H7 (cell line): ENCODE results near the gene SMARCC2. TPM values are rescaled to one million over a fixed set of nuclear protein-coding genes. Genes with fewer than 3 reads are reported as not detected.
"Not testable (repeated sequence)": the region's sequence is repeated elsewhere in the genome, so short reads cannot be mapped to it uniquely, and the experiment has no call there.

Experiments
- DNase-seq: peaks from one replicate; pipeline ENCODE4 v3.0.0; 2012
- H3K27me3 ChIP-seq: 2 replicates; pipeline ENCODE4 v1.6.0; 2011; ENCODE audit warnings: mild to moderate bottlenecking, low read length; ENCODE audit not compliant: control insufficient read depth, insufficient read depth
- H3K36me3 ChIP-seq: replicated peaks from 2 replicates; pipeline ENCODE4 v1.5.1; 2011; ENCODE audit warnings: low read length; ENCODE audit not compliant: control insufficient read depth, insufficient read depth
- H3K4me3 ChIP-seq: 2 replicates; pipeline ENCODE4 v1.5.1; 2011; ENCODE audit warnings: low read depth, mild to moderate bottlenecking, control low read depth, low read length, moderate library complexity; ENCODE audit not compliant: insufficient read depth
- total RNA-seq: library from RNA; depleted of rRNA; stranded (reverse); fragments of >200 nt; shearing (Covaris generic); gene quantifications from 2 replicates; pipeline ENCODE4 v1.2.3, GENCODE V29; 2014; rRNA removed

The SMARCC2 gene
- total RNA-seq, 1 experiment from 2014 or later = 20.0 TPM

DNA sequence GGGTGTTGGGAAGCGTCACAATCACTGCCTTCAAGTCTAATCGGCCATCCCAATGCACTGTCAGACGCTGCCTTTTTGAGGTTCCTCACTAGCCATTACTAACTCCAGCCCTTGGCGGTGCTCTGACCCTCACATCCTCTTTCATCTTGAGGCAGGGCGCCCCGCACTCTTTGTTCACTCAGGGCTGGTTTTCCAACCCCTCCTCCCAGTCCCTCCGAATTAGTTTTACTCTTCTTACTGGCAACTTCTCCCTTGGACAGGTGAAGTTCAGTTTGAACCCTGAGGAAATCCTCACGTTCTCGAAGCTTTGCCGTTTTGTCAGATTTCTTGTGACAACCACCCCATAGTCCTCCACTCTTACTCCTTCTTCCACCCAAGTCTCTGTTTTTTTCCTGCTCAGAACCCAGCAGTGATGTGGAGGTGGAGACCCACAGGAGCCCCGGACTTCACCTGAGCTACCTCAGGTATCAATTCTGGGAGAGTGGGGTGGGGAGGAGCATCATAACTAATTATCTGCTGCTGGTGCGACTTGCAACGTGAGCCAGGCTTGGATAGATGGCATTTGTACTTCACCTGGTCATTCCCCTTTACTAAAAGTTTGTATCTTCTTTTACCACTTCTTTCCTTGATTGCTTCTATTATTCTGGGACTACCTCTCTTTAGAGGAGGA is 70.5 kb downstream of the SMARCC2 start:
- DNase-seq = no peak
- Histone ChIP-seq H3K4me3 (peak overlapping the region; percentile 71), H3K36me3 (peaks cover 13% of the 10 kb centered on the region), H3K27me3 (no peaks in the 10 kb centered on the region)

DNA sequence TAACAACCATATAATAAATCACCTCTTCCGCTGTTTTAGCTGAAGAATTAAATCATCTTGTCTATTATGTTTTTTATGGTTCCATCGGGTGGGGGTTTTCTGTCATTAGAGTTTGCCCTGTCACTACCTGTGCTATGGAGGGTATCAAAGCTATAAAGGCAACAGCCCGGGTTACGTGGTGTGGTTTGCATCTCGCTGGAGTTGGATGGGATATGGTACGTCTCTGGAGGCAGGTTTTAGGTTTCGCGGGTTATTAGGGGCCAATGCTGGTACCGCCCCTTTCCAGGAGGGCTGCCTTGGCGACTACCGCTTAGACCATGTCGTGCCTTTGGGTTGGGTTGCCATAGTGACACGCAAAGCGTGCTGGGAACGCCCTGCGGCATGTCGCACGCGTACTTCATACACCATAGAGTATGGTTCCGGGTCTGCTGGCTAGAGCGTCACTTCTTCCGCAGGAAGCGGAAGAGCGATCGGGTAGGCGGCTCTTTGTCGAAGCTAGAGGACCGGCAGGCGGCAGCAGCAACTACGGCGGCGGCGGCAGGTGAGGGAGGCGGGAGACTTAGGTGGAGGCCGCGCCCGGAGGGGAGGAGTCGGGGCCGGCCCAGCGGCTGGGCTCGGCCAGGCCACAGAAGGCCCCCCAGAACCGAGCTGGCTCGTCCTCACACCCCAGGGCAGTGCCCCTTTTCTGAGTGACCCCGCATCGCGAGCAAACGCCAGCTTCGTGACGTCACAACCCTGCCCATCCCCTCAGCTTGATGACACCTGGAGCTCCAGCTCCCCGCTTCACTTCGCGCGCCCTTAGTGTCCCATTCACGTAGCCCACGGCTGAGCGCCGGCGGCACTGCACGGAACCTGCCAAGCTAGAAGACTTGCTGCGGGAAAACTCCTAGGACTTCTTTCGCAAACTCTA is 71.2 kb downstream of the SMARCC2 start, which contains the start of gene ZC3H10:
Gene ZC3H10 (plus strand): TSS at position 489 of the 910 bp plus-strand sequence. CDS start 2,297 bp downstream, outside the sequence.
- Histone ChIP-seq H3K4me3 (peak within 1 kb of the TSS; percentile 83), H3K36me3 (peaks cover 15% of the 10 kb centered on the region), H3K27me3 (no peaks in the 10 kb centered on the region)
- peak; percentile 94 for DNase-seq

GRCh38 chr12:56117082-56117706 is 72.1 kb downstream of the SMARCC2 start:
- not testable (repeated sequence) for H3K27me3 ChIP-seq, DNase-seq
- H3K36me3 ChIP-seq = peaks cover 17% of the 10 kb centered on the region
- H3K4me3 ChIP-seq = peak overlapping the region; percentile 83

DNA sequence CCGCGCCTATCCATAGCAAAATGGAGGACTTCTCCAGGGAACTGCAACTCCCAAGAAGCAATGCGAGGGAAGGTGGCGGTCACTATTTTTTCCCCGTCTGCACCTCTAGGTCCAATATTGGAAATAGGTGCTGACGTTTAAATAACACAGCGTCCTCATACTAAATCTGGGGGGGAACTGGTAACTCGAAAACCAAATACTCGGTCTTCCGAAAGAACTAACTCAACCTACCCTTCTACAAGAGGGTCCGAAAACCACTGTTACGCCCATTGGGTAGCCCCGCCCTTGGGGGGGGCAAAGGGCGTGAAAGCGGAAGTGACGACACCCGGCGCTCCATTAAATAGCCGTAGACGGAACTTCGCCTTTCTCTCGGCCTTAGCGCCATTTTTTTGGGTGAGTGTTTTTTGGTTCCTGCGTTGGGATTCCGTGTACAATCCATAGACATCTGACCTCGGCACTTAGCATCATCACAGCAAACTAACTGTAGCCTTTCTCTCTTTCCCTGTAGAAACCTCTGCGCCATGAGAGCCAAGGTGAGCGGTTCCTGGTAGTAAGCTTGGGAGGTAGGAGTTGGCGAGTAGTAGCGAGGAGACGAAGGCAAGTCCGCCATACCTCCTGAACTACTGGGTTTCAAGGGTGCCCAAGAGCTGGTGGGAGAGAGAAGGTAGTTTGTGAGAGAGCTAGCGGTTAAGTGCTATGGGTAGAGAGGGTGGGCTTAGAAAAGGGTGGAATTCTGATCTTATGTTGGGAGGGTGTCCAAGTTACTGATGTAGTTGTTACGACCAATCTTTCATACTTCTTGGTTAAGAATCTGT is 72.8 kb downstream of the SMARCC2 start, which contains the start of gene RPL41:
Gene RPL41 (plus strand): TSS at position 367 of the 815 bp plus-strand sequence.
- peak within 1 kb of the TSS; percentile 83 for H3K4me3 ChIP-seq
- DNase-seq = peak; percentile 81
- H3K27me3 ChIP-seq = no peaks in the 10 kb centered on the region
- peaks cover 19% of the 10 kb centered on the region for H3K36me3 ChIP-seq

DNA sequence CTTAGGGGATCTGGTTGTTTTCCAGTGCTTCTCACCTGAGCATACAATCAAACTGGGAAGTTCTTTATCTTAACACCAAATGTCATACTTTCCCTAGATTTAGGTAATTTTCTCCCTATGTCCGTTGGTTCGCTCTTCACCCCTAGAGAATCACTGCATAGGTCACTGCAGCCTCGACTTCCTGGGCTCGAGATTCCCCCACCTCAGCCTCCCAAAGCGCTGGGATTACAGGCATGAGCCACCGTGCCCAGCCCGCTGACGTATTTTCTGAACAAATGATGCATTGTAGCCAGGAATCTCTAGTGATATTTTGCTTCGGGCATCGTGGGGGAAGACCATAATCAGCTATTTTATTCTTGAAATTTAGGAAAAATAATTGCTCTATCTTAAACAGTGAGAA is 74.0 kb downstream of the SMARCC2 start:
- DNase-seq = no peak

DNA sequence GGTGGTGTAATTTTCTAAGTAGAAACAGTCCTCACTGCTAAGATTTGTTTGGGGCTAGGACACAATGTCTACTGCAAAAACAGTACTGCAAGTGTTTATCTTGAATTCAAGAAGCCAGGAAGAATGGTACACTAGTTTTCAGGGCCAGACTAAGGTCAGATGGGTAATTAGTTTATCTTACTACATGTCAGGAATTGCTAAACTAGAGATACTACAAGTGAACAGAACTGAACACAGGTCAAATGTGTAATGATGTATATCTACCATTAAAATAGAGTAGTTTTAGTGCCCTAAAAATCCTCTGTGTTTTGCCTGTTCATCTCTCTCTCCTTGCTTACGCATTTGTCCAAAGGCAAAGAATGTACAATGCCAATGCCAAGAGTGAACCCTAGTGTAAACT is 75.2 kb downstream of the SMARCC2 start:
- H3K36me3 ChIP-seq = peaks cover 30% of the 10 kb centered on the region
- no peak for DNase-seq
- H3K4me3 ChIP-seq = no peak overlapping the region
- H3K27me3 ChIP-seq = no peaks in the 10 kb centered on the region

More for the DNA sequence above, 74.0 kb downstream of the SMARCC2 start:
- Histone ChIP-seq H3K36me3 (peaks cover 23% of the 10 kb centered on the region), H3K27me3 (no peaks in the 10 kb centered on the region), H3K4me3 (peak overlapping the region; percentile 83)

Other genes starting within 250 kb of the SMARCC2 start
- gene PMEL, start 223.4 kb downstream of the SMARCC2 start, total RNA-seq = 28.4 and 38.1 TPM in 2 replicates
- gene CDK2, start 222.7 kb downstream of the SMARCC2 start, total RNA-seq = 63.3 and 68.0 TPM in 2 replicates
- gene RAB5B, start 215.4 kb downstream of the SMARCC2 start, total RNA-seq = 52.1 and 52.4 TPM in 2 replicates
- gene SUOX, start 192.2 kb downstream of the SMARCC2 start, total RNA-seq = 24.0 and 27.2 TPM in 2 replicates
- gene IKZF4, start 168.4 kb downstream of the SMARCC2 start, total RNA-seq = 1.5 and 3.7 TPM in 2 replicates
- 830 and 1,197 TPM in 2 replicates for gene RPS26, start 147.6 kb downstream of the SMARCC2 start, total RNA-seq
- gene ERBB3, start 109.3 kb downstream of the SMARCC2 start, total RNA-seq = 32.4 and 39.8 TPM in 2 replicates
- 273 and 282 TPM in 2 replicates for gene PA2G4, start 84.9 kb downstream of the SMARCC2 start, total RNA-seq
- gene RPL41, start 72.8 kb downstream of the SMARCC2 start, total RNA-seq = 3,839 and 4,060 TPM in 2 replicates
- gene ZC3H10, start 71.2 kb downstream of the SMARCC2 start, total RNA-seq = 8.2 and 11.3 TPM in 2 replicates
- gene ESYT1, start 61.2 kb downstream of the SMARCC2 start, total RNA-seq = 120 and 127 TPM in 2 replicates
- gene MYL6B, start 36.9 kb downstream of the SMARCC2 start, total RNA-seq = 118 and 129 TPM in 2 replicates
- 941 and 1,248 TPM in 2 replicates for gene MYL6, start 31.1 kb downstream of the SMARCC2 start, total RNA-seq
- gene RNF41, start 32.4 kb upstream of the SMARCC2 start, total RNA-seq = 96.2 and 98.4 TPM in 2 replicates
- gene NABP2, start 34.9 kb upstream of the SMARCC2 start, total RNA-seq = 45.5 and 50.4 TPM in 2 replicates
- gene SLC39A5, start 40.6 kb upstream of the SMARCC2 start, total RNA-seq = 0.48 TPM in 1 of 2 replicates, not detected in the other
- 11.2 and 13.7 TPM in 2 replicates for gene ANKRD52, start 68.9 kb upstream of the SMARCC2 start, total RNA-seq
- gene COQ10A, start 77.5 kb upstream of the SMARCC2 start, total RNA-seq = 15.5 and 21.2 TPM in 2 replicates
- 179 and 188 TPM in 2 replicates for gene CS, start 110.8 kb upstream of the SMARCC2 start, total RNA-seq
- 108 and 129 TPM in 2 replicates for gene CNPY2, start 126.5 kb upstream of the SMARCC2 start, total RNA-seq
- 38.6 and 64.1 TPM in 2 replicates for gene PAN2, start 144.5 kb upstream of the SMARCC2 start, total RNA-seq
- gene IL23A, start 149.4 kb upstream of the SMARCC2 start, total RNA-seq = 4.0 and 7.6 TPM in 2 replicates
- gene STAT2, start 170.6 kb upstream of the SMARCC2 start, total RNA-seq = 42.2 and 47.6 TPM in 2 replicates
- not detected in 2 replicates for gene APOF, start 173.4 kb upstream of the SMARCC2 start, total RNA-seq